ENCODE data around the gene LDHB.

LDHB gene

DNA sequence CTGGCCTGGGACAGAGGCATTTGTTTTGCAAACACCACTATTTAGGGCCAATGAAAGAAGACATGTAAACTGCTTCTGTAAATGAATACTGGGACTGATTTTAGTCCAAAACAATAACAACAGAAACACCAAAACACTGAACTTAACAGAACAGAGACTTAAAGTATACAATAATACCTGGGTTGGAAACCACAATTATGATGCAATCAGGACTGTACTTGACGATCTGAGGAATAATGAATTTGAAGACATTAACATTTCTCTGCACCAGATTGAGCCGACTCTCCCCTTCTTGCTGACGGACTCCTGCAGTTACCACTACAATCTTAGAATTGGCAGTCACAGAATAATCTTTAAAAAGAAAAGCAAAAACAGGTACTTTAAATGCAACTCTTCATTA is 13.9 kb downstream of the LDHB start:
- peaks cover 71% of the 10 kb centered on the region for H3K36me3 ChIP-seq (ENCODE audit: control insufficient read depth, insufficient read depth, low read length)
- H3K4me3 ChIP-seq (ENCODE audit: extremely low read depth, insufficient read depth, low read length, poor library complexity, severe bottlenecking): no peak overlapping the region
- peaks cover 31% of the 10 kb centered on the region for H3K4me1 ChIP-seq (ENCODE audit: control insufficient read depth, insufficient read depth, low read length, poor library complexity, severe bottlenecking)
- no peaks in the 10 kb centered on the region for H3K9me3 ChIP-seq (ENCODE audit: control insufficient read depth, low read length)
- 69 to 87% methylated on average over 2 to 3 of the region's 3 CpGs for WGBS, 2 experiments (ENCODE audit: insufficient coverage in 2 of 2)
- H3K27ac ChIP-seq (ENCODE audit: low read depth, low read length, severe bottlenecking): no peak overlapping the region

DNA sequence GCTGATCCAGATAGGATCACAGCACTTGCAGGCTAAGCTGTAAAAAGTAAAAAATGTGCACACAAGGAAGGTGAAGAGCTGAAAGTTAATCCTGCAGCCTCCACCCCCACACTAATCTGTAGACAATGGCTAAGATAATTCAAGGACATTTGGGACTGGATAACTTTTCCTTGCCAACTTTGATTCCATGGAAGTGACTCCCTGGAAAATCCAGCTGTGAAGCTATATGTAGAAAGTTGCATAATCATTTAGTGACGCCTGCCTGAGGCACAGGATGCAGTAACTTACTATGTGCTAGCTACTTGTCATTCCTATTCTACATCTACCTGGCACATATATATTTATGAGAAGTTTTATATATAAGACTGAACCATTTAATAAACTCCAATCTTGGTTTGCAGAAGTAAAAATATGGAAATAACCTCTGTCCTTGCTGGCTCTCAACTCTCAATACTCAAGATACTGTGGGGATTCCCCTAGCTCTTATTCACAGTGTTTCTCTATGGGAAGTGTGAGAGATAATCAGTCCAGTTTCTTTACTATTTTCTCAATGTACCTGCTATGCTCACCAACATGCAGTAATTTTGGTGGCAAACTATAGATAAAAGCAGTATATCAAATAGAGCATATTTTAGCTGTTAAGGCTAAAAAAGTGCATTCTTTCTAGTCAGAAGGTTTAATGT is 14.8 kb downstream of the LDHB start:
- no peaks in the 10 kb centered on the region for H3K9me3 ChIP-seq (ENCODE audit: control insufficient read depth, low read length)
- no CpG with 5 or more reads among the region's 1 CpG for WGBS, 2 experiments (ENCODE audit: insufficient coverage in 2 of 2)
- H3K27ac ChIP-seq (ENCODE audit: low read depth, low read length, severe bottlenecking): no peak overlapping the region
- no peak overlapping the region for H3K4me3 ChIP-seq (ENCODE audit: extremely low read depth, insufficient read depth, low read length, poor library complexity, severe bottlenecking)
- H3K36me3 ChIP-seq (ENCODE audit: control insufficient read depth, insufficient read depth, low read length): peaks cover 71% of the 10 kb centered on the region
- peaks cover 28% of the 10 kb centered on the region for H3K4me1 ChIP-seq (ENCODE audit: control insufficient read depth, insufficient read depth, low read length, poor library complexity, severe bottlenecking)

DNA sequence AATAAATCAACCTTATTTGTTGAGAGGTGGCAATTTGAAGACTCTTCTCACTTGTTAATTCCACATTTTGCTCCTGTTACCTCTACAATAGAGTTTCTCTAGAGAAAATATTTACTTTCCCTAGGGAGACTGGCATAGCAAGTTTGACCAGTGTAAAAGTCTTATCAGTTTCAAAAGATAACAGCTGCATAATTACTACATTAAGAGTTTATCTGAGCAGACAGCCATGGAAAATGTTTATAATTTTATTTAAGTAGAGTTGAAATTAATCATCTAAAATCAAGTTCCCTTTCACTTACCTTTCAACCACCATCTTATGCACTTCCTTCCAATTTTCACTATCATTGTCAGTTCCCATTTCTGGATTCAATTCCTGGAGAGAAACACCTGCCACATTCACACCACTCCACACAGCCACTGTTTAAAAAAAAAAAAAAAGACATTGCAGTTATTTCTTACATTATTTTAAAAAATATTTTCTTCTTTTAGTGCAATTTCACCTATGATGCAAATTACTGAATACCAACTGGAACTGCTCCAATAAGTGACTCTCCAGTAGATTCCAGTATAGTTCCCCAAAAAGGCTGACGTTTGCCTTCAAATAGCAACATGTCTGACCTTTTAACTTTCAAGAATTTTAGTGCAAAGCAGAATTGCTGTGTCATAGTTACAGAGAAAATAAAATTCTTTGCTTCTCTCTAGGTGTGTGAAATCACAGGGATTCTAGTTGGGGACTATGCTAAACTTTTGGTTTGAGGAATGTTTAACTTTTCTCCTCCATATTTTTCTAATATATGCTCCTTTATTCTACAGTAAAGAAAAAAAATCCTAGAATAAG is 19.4 kb downstream of the LDHB start:
- Histone ChIP-seq H3K27ac (ENCODE audit: low read depth, low read length, severe bottlenecking) (no peak overlapping the region), H3K4me1 (ENCODE audit: control insufficient read depth, insufficient read depth, low read length, poor library complexity, severe bottlenecking) (peaks cover 5% of the 10 kb centered on the region), H3K4me3 (ENCODE audit: extremely low read depth, insufficient read depth, low read length, poor library complexity, severe bottlenecking) (no peak overlapping the region), H3K36me3 (ENCODE audit: control insufficient read depth, insufficient read depth, low read length) (peaks cover 72% of the 10 kb centered on the region), H3K9me3 (ENCODE audit: control insufficient read depth, low read length) (no peaks in the 10 kb centered on the region)
- whole genome bisulfite sequencing, 2 experiments (ENCODE audit: insufficient coverage in 2 of 2): no CpG with 5 or more reads among the region's 1 CpG

DNA sequence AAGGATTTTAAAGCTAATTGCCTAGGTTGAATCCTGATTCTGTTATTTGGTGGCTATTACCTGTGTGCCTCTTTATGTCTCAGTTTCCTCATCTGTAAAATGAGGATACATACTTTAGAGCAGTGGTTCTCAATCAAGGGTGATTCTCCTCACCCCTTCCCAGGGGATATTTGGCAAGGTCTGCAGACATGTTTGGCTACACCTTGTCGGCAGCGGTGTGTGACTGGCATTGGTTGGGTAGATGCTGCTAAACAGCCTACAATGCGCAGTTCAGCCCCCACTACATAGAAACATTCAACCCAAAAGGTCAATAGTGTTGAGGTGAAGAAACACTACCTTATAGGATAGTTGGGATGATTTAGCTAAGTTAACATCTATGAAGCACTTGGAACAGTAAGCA is 23.4 kb downstream of the LDHB start:
- Histone ChIP-seq H3K4me3 (ENCODE audit: extremely low read depth, insufficient read depth, low read length, poor library complexity, severe bottlenecking) (no peak overlapping the region), H3K4me1 (ENCODE audit: control insufficient read depth, insufficient read depth, low read length, poor library complexity, severe bottlenecking) (no peaks in the 10 kb centered on the region), H3K27ac (ENCODE audit: low read depth, low read length, severe bottlenecking) (no peak overlapping the region), H3K9me3 (ENCODE audit: control insufficient read depth, low read length) (no peaks in the 10 kb centered on the region), H3K36me3 (ENCODE audit: control insufficient read depth, insufficient read depth, low read length) (peaks cover 46% of the 10 kb centered on the region)
- no CpG with 5 or more reads among the region's 3 CpGs for WGBS, 2 experiments (ENCODE audit: insufficient coverage in 2 of 2)

DNA sequence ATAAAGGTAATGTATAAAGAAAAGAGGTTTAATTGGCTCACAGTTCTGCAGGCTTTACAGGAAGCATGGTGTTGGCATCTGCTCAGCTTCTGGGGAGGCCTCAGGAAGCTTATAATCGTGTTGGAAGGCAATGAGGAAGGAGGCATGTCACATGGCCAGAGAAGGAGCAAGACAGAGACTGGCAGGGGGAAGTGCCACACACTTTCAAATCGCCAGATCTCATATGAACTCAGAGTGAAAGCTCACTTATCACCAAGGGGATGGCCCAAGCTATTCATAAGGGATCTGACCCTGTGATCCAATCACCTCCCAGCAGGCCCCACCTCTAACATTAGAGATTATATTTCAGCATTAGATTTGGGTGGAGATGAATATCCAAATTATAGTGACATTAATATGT is 26.3 kb downstream of the LDHB start:
- no peak overlapping the region for H3K4me3 ChIP-seq (ENCODE audit: extremely low read depth, insufficient read depth, low read length, poor library complexity, severe bottlenecking)
- H3K4me1 ChIP-seq (ENCODE audit: control insufficient read depth, insufficient read depth, low read length, poor library complexity, severe bottlenecking): no peaks in the 10 kb centered on the region
- H3K36me3 ChIP-seq (ENCODE audit: control insufficient read depth, insufficient read depth, low read length): peaks cover 23% of the 10 kb centered on the region
- no peaks in the 10 kb centered on the region for H3K9me3 ChIP-seq (ENCODE audit: control insufficient read depth, low read length)
- WGBS, 2 experiments (ENCODE audit: insufficient coverage in 2 of 2): 17% methylated on average over 1 of the region's 2 CpGs; no CpG with 5 or more reads in 1 of the 2 experiments
- H3K27ac ChIP-seq (ENCODE audit: low read depth, low read length, severe bottlenecking): no peak overlapping the region

DNA sequence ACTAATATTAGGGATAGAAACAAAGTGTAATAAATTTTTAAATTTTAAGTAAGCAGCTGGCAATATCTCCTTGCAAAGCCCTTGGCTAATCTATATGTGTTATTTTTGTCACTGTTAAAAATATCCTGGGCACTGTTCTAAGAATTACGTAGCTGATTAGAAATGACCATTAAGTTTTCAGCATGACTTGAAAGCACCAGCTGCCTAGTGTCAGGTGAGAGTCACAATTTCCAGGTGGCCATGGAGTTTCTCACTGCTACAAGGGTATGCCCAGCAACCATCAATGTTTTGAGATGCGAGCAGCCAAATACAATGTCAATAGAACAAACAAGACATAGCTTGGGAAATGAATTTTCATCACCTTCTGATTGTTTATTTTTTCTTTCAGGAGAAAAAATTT is 29.7 kb downstream of the LDHB start:
- no peaks in the 10 kb centered on the region for H3K4me1 ChIP-seq (ENCODE audit: control insufficient read depth, insufficient read depth, low read length, poor library complexity, severe bottlenecking)
- H3K4me3 ChIP-seq (ENCODE audit: extremely low read depth, insufficient read depth, low read length, poor library complexity, severe bottlenecking): no peak overlapping the region
- WGBS, 2 experiments (ENCODE audit: insufficient coverage in 2 of 2): 80 to 89% methylated on average over 1 of the region's 2 CpGs
- no peaks in the 10 kb centered on the region for H3K9me3 ChIP-seq (ENCODE audit: control insufficient read depth, low read length)
- H3K27ac ChIP-seq (ENCODE audit: low read depth, low read length, severe bottlenecking): no peak overlapping the region
- no peaks in the 10 kb centered on the region for H3K36me3 ChIP-seq (ENCODE audit: control insufficient read depth, insufficient read depth, low read length)

DNA sequence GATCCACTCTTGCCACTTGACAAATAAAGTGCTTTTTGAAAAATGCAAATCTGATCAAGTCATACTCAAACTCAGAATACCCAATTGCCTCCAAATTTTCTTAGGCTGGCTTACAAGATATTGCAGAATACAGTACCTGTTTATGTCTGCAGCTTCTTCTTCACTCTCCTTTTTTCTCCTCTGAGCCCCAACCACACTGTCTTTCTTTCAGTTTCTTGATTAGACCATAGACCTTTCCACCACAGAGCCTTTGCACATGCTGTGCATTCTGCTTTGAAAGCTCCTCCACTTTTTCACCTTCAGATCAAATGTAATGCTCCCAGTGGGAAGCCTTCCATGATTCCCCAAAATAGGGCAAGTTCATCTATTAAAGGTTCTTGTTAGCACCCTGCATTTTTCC is 39.1 kb downstream of the LDHB start:
- Histone ChIP-seq H3K9me3 (ENCODE audit: control insufficient read depth, low read length) (no peaks in the 10 kb centered on the region), H3K4me3 (ENCODE audit: extremely low read depth, insufficient read depth, low read length, poor library complexity, severe bottlenecking) (no peak overlapping the region), H3K4me1 (ENCODE audit: control insufficient read depth, insufficient read depth, low read length, poor library complexity, severe bottlenecking) (no peaks in the 10 kb centered on the region), H3K36me3 (ENCODE audit: control insufficient read depth, insufficient read depth, low read length) (no peaks in the 10 kb centered on the region), H3K27ac (ENCODE audit: low read depth, low read length, severe bottlenecking) (no peak overlapping the region)

DNA sequence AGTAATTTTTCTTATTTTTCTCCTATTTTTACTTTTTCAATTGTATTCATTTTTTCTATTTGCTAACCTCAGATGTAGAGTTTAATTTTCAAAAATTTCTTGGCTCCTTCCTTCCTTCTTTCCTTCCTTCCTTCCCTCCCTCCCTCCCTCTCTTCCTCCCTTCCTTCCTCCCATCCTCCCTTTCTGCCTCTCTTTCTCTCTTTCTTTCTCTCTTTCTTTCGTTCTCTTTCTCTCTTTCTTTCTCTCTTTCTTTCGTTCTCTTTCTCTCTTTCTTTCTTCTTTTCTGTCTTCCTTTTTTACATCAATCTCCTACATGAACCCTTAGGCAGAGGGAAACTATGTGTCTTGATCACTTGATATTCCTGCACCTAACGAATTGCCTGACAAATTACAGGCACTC is 40.6 kb downstream of the LDHB start:
- H3K4me1 ChIP-seq (ENCODE audit: control insufficient read depth, insufficient read depth, low read length, poor library complexity, severe bottlenecking): no peaks in the 10 kb centered on the region
- H3K9me3 ChIP-seq (ENCODE audit: control insufficient read depth, low read length): no peaks in the 10 kb centered on the region
- no peak overlapping the region for H3K4me3 ChIP-seq (ENCODE audit: extremely low read depth, insufficient read depth, low read length, poor library complexity, severe bottlenecking)
- no peak overlapping the region for H3K27ac ChIP-seq (ENCODE audit: low read depth, low read length, severe bottlenecking)
- 75 to 78% methylated on average over 2 to 3 of the region's 3 CpGs for WGBS, 2 experiments (ENCODE audit: insufficient coverage in 2 of 2)
- H3K36me3 ChIP-seq (ENCODE audit: control insufficient read depth, insufficient read depth, low read length): no peaks in the 10 kb centered on the region

DNA sequence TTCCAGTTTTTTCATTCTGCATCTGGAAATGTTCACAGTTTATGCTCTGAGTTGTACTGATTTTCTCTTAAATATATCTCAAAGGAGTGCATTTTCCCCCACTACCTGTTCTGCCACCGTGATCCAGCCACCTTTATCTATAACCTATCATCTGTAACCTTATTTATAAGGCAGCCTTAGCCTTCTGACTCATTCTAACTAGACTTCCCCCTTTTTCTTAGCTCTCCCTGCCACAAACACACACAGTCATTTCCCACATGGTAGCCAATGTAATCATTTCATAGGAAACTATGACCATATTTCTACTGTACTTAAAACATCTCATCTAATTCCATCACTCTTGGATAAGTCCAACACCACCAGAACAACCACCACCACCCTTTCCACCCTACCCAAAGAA is 42.2 kb downstream of the LDHB start:
- H3K27ac ChIP-seq (ENCODE audit: low read depth, low read length, severe bottlenecking): no peak overlapping the region
- no peaks in the 10 kb centered on the region for H3K36me3 ChIP-seq (ENCODE audit: control insufficient read depth, insufficient read depth, low read length)
- H3K4me3 ChIP-seq (ENCODE audit: extremely low read depth, insufficient read depth, low read length, poor library complexity, severe bottlenecking): no peak overlapping the region
- WGBS, 2 experiments (ENCODE audit: insufficient coverage in 2 of 2): 86 to 100% methylated on average over 1 of the region's 1 CpG
- H3K9me3 ChIP-seq (ENCODE audit: control insufficient read depth, low read length): no peaks in the 10 kb centered on the region
- H3K4me1 ChIP-seq (ENCODE audit: control insufficient read depth, insufficient read depth, low read length, poor library complexity, severe bottlenecking): no peaks in the 10 kb centered on the region

DNA sequence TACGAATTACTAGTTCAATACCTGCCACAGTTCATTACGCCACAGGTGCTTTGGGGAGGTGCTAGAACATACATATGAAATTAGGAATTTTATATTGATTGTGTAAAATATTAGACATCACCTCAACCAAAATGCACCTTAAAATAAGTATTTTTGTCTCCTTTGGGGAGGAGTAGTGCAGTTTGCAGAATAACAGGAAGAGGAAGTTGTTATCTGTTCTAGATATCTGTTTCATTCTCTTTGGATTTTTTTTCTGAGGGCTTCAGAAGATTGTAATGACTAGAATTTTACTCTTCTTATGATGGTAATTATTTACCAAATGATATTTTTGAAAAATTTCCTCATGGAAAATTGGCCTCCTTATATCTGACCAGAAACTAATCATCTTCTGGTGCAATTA is 43.1 kb downstream of the LDHB start:
- Histone ChIP-seq H3K4me3 (ENCODE audit: extremely low read depth, insufficient read depth, low read length, poor library complexity, severe bottlenecking) (no peak overlapping the region), H3K4me1 (ENCODE audit: control insufficient read depth, insufficient read depth, low read length, poor library complexity, severe bottlenecking) (no peaks in the 10 kb centered on the region), H3K36me3 (ENCODE audit: control insufficient read depth, insufficient read depth, low read length) (no peaks in the 10 kb centered on the region), H3K27ac (ENCODE audit: low read depth, low read length, severe bottlenecking) (no peak overlapping the region), H3K9me3 (ENCODE audit: control insufficient read depth, low read length) (no peaks in the 10 kb centered on the region)
- no CpG with 5 or more reads among the region's 2 CpGs for WGBS, 2 experiments (ENCODE audit: insufficient coverage in 2 of 2)

DNA sequence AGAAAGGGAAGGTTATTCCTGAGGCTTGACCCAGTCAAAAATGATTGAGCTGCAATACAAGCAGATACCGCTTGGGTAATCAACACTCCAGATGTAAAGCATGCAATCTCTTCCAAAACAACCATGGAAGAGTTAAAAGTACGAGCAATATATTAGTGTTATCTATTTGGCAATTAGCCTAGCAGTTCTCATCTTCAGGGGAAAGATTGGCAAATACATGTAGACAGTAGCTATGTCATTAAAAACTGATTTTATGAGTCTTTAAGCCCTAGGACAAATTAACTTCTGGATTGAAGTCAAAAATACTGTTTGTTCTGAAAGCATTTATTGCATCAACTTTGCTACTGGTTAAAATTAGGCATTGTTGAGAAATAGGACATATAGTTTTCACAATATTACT is 43.7 kb downstream of the LDHB start:
- Histone ChIP-seq H3K27ac (ENCODE audit: low read depth, low read length, severe bottlenecking) (no peak overlapping the region), H3K4me3 (ENCODE audit: extremely low read depth, insufficient read depth, low read length, poor library complexity, severe bottlenecking) (no peak overlapping the region), H3K9me3 (ENCODE audit: control insufficient read depth, low read length) (no peaks in the 10 kb centered on the region), H3K4me1 (ENCODE audit: control insufficient read depth, insufficient read depth, low read length, poor library complexity, severe bottlenecking) (no peaks in the 10 kb centered on the region), H3K36me3 (ENCODE audit: control insufficient read depth, insufficient read depth, low read length) (no peaks in the 10 kb centered on the region)
- no CpG with 5 or more reads among the region's 2 CpGs for WGBS, 2 experiments (ENCODE audit: insufficient coverage in 2 of 2)
